K562 (cell line): ENCODE measurements around the gene CTBP2. TPM values are rescaled to one million over a fixed set of nuclear protein-coding genes. Genes with fewer than 3 reads are reported as not detected.
A peak's percentile ranks its signal among the peaks of the same experiment; 100 is the strongest.

Source experiments
- ATAC-seq: fragments of 200-7000 bp; cut with Tn5 transposase; 3 replicates; pipeline ENCODE4 v1.9.1; 2020; ENCODE audit warnings: moderate library complexity
- BruUV-seq: library from RNA; stranded (reverse); fragments of 400-500 nt; replicated peaks from 2 replicates; lab custom pipeline; 2021; lab: Mats Ljungman, UMichigan
- CTCF ChIA-PET: fragments of 300-600 bp; formaldehyde crosslinking; extraction: SDS; loops from one replicate; lab custom pipeline; 2021; ENCODE audit warnings: low intra/inter-chr PET ratio; lab: Yijun Ruan, JAX
- POLR2A ChIA-PET: fragments of 300-600, 350-650 bp; sonication (Branson Sonifier 250); formaldehyde crosslinking; extraction: SDS; loops from one replicate; lab custom pipeline; 2021; ENCODE audit warnings: antibody characterized with exemption, inconsistent platforms; lab: Yijun Ruan, JAX
- DNase-seq, 4 experiments: peaks; one replicate each; pipeline versions ENCODE4 v3.0.0 to v3.0.0-alpha.2; 2011 to 2018; ENCODE audit warnings: low spot score in 3 of 4, mixed read lengths in 3 of 4; ENCODE audit errors: extremely low read depth in 1 of 4
- FAIRE-seq: peaks from 2 replicates; lab custom pipeline; 2011; peaks lifted over from hg19 to GRCh38; lab: Jason Lieb, UNC
- H2AFZ ChIP-seq: 2 replicates; pipeline ENCODE4 v1.6.0; 2011; ENCODE audit warnings: low read depth, low read length, control low read depth, inconsistent platforms
- H3K27ac ChIP-seq: fragments of 200-600 bp; 3 replicates; pipeline ENCODE4 v1.8.0; 2011; ENCODE audit warnings: low read depth, mild to moderate bottlenecking, control low read depth, inconsistent platforms, low read length, moderate library complexity, mixed read lengths; ENCODE audit errors: extremely low read depth
- H3K27me3 ChIP-seq, 2 experiments: fragments of 300-600 bp in 1 of 2; 2 replicates in 1 of 2; 3 replicates in 1 of 2; pipeline versions ENCODE4 v1.6.0 to v1.8.0; 2011; ENCODE audit warnings: inconsistent platforms in 2 of 2, low read length in 2 of 2, mild to moderate bottlenecking in 1 of 2, mixed read lengths in 1 of 2, moderate library complexity in 1 of 2; ENCODE audit not compliant: control insufficient read depth in 2 of 2, insufficient read depth in 2 of 2
- H3K36me3 ChIP-seq: fragments of 300-600 bp; 3 replicates; pipeline ENCODE4 v1.8.0; 2011; ENCODE audit warnings: mild to moderate bottlenecking, low read length, inconsistent platforms; ENCODE audit not compliant: control insufficient read depth, insufficient read depth
- H3K4me1 ChIP-seq, 2 experiments: fragments of 200-600 bp in 1 of 2; replicated peaks in 1 of 2; 2 replicates in 1 of 2; 3 replicates in 1 of 2; pipeline versions ENCODE4 v1.5.1 to v1.8.0; 2011; ENCODE audit warnings: inconsistent platforms in 2 of 2, low read length in 2 of 2, mild to moderate bottlenecking in 1 of 2, mixed read lengths in 1 of 2, moderate library complexity in 1 of 2; ENCODE audit not compliant: control insufficient read depth in 2 of 2, insufficient read depth in 2 of 2
- H3K4me2 ChIP-seq: 2 replicates; pipeline ENCODE4 v1.6.1; 2011; ENCODE audit warnings: low read length, control low read depth, inconsistent platforms, mixed read lengths; ENCODE audit not compliant: insufficient read depth
- H3K4me3 ChIP-seq: fragments of 200-600 bp; sonication (generic), shearing (Covaris generic); 2 replicates; pipeline ENCODE4 v1.5.1; 2016; ENCODE audit warnings: control low read depth, inconsistent platforms
- H3K79me2 ChIP-seq: fragments of 200-600 bp; 3 replicates; pipeline ENCODE4 v1.8.0; 2011; ENCODE audit warnings: low read length, inconsistent platforms; ENCODE audit not compliant: control insufficient read depth, insufficient read depth
- H3K9ac ChIP-seq, 2 experiments: 2 replicates each; pipeline versions ENCODE4 v1.6.0 to v1.6.1; 2011; ENCODE audit warnings: low read depth in 2 of 2, low read length in 2 of 2, control low read depth in 1 of 2, inconsistent platforms in 1 of 2, mild to moderate bottlenecking in 1 of 2, mixed read lengths in 1 of 2; ENCODE audit not compliant: insufficient read depth in 1 of 2
- H3K9me1 ChIP-seq: one replicate; pipeline ENCODE4 v1.6.0; 2011; ENCODE audit warnings: inconsistent platforms, mild to moderate bottlenecking, low read length, moderate library complexity; ENCODE audit not compliant: control insufficient read depth, insufficient read depth
- H3K9me3 ChIP-seq: replicated peaks from 2 replicates; pipeline ENCODE4 v1.5.1; 2011; ENCODE audit warnings: low read depth, low read length, inconsistent platforms; ENCODE audit not compliant: control insufficient read depth, insufficient read depth
- H4K20me1 ChIP-seq: replicated peaks from 2 replicates; pipeline ENCODE4 v1.6.1; 2011; ENCODE audit warnings: low read length, inconsistent platforms, mixed read lengths; ENCODE audit not compliant: control insufficient read depth, insufficient read depth
- BCLAF1 ChIP-seq, 2 experiments: fragments of 450-650 bp in 1 of 2; IDR thresholded peaks; 2 replicates each; pipeline ENCODE4 v1.6.1; 2011 to 2017; ENCODE audit warnings: low read depth in 2 of 2, antibody characterized with exemption in 1 of 2, borderline replicate concordance in 1 of 2, low read length in 1 of 2, mild to moderate bottlenecking in 1 of 2, mixed read lengths in 1 of 2; ENCODE audit not compliant: control insufficient read depth in 1 of 2
- HMG20B ChIP-seq: fragments of 250-450 bp; sonication (Bioruptor Pico); IDR thresholded peaks from 2 replicates; pipeline ENCODE4 v1.5.0; 2021; ENCODE audit warnings: mild to moderate bottlenecking
- KLF1 ChIP-seq: fragments of 450-650 bp; IDR thresholded peaks from 2 replicates; pipeline ENCODE4 v1.6.1; 2016; ENCODE audit warnings: missing genetic modification characterization, missing compliant biosample characterization
- LCOR ChIP-seq: sonication (generic); formaldehyde crosslinking; IDR thresholded peaks from 2 replicates; pipeline ENCODE4 v1.8.0; 2022; ENCODE audit warnings: mild to moderate bottlenecking, missing genetic modification reagents
- MAZ ChIP-seq, 2 experiments: fragments of 450-650 bp in 1 of 2; sonication (generic) in 1 of 2; formaldehyde crosslinking; IDR thresholded peaks in 1 of 2; conservative IDR thresholded peaks in 1 of 2; 2 replicates each; pipeline versions ENCODE4 v1.4.0 to v1.5.0; 2020; ENCODE audit warnings: mild to moderate bottlenecking in 1 of 2, missing genetic modification reagents in 1 of 2
- NEUROD1 ChIP-seq: fragments of 150-350 bp; IDR thresholded peaks from 2 replicates; pipeline ENCODE4 v1.6.1; 2014; ENCODE audit warnings: borderline replicate concordance, low read length, low read depth; ENCODE audit not compliant: partially characterized antibody
- NFIX ChIP-seq: fragments of 250-450 bp; sonication (Bioruptor Pico); IDR thresholded peaks from 2 replicates; pipeline ENCODE4 v1.4.0; 2020; ENCODE audit warnings: low read depth, mild to moderate bottlenecking, moderate library complexity
- PYGO2 ChIP-seq: fragments of 450-650 bp; IDR thresholded peaks from 2 replicates; pipeline ENCODE4 v1.6.1; 2016; ENCODE audit warnings: mild to moderate bottlenecking, missing genetic modification characterization, moderate library complexity, missing compliant biosample characterization
- TFAP4 ChIP-seq: sonication (generic); formaldehyde crosslinking; IDR thresholded peaks from 2 replicates; pipeline ENCODE4 v1.8.0; 2022; ENCODE audit warnings: missing genetic modification reagents, mild to moderate bottlenecking, moderate library complexity, borderline replicate concordance
- ZBTB49 ChIP-seq: sonication (generic); formaldehyde crosslinking; IDR thresholded peaks from 2 replicates; pipeline ENCODE4 v1.8.0; 2022; ENCODE audit warnings: missing genetic modification reagents, mild to moderate bottlenecking, borderline replicate concordance
- ZNF717 ChIP-seq: fragments of 250-450 bp; sonication (Bioruptor Pico); IDR thresholded peaks from 2 replicates; pipeline ENCODE4 v1.5.0; 2021
- WGBS: fragments of 100-300 bp; shearing (Covaris generic); methylation state at CpG from one replicate; pipeline ENCODE4 v1.1.6; 2016; ENCODE audit warnings: low coverage, mixed read lengths; ENCODE audit not compliant: insufficient coverage; ENCODE audit errors: missing lambda C conversion rate; 5-methylcytosine and 5-hydroxymethylcytosine counted together
- in situ Hi-C: fragments of 300-500 bp; cut with MboI; formaldehyde crosslinking; loops from 4 replicates; pipeline ENCODE4 v1.15.0; 2018; ENCODE audit warnings: inconsistent platforms, mixed read lengths
- intact Hi-C: fragments of 100-400 bp; cut with micrococcal nuclease; formaldehyde crosslinking; loops from 2 replicates; pipeline ENCODE4 v1.14.2; 2022
- polyA plus RNA-seq, 8 experiments: library from polyadenylated mRNA; depleted of rRNA in 4 of 8; stranded (reverse) in 5 of 8; unstranded in 3 of 8; fragments of >200 nt; fragmentation: Nextera tagmentation in 2 of 8; fragmentation: Illumina TruSeq in 1 of 8; extraction: Ambion mirVana in 2 of 8; extraction: Trizol in 1 of 8; gene quantifications; 2 replicates each; pipeline versions ENCODE4 v1.2.1 to v1.2.3, GENCODE V29; 2011 to 2014; ENCODE audit warnings: inconsistent platforms in 1 of 8, missing spikeins in 1 of 8
- total RNA-seq, 7 experiments: library from RNA; depleted of rRNA in 6 of 7; stranded (reverse); fragments of >200 nt in 6 of 7; fragmentation: Illumina TruSeq in 2 of 7; extraction: Trizol in 2 of 7; gene quantifications; 2 replicates each; pipeline versions ENCODE4 v1.2.1 to v1.2.3, GENCODE V29; 2011 to 2021; ENCODE audit warnings: low replicate concordance in 1 of 7

CTBP2 gene
- total and polyA plus RNA-seq, 9 of the 15 experiments (the other 6 are each of a cell fraction or from before 2014, with no cell fraction given) = 1.3 to 8.8 (median 5.1) TPM

GRCh38 chr10:125060482-125060825 lies 99.9 kb downstream of the CTBP2 start:
- Histone ChIP-seq H3K4me3 (no peak overlapping the region), H3K9me3 (no peaks in the 10 kb centered on the region), H3K27ac (no peak overlapping the region), H3K79me2 (peaks cover 65% of the 10 kb centered on the region), H3K9ac (no peak overlapping the region), H3K36me3 (peaks cover 24% of the 10 kb centered on the region; the same call in 2 of the 3 replicates), H3K4me1 (peaks cover 12 to 25% of the 10 kb centered on the region in 2 experiments), H3K9me1 (peaks cover 5% of the 10 kb centered on the region), H4K20me1 (peaks cover 19% of the 10 kb centered on the region), H2AFZ (no peak overlapping the region), H3K27me3 (no peaks in the 10 kb centered on the region), H3K4me2 (no peak overlapping the region)
- in situ Hi-C loops (no loop called here), intact Hi-C loops (no loop called here)
- FAIRE-seq = no peak
- CTCF ChIA-PET = no interaction called here
- POLR2A ChIA-PET = interaction anchor here (0.6 kb wide), 1 partner anchor 141 kb away, joined by 3 read pairs; no protein-coding TSS in a partner anchor
- peak in 3 of 4 experiments; percentile 0 to 1 (median 1) for DNase-seq
- no TSS peak for BruUV-seq
- no peak for ATAC-seq
- WGBS = 95% methylated on average over 5 of the region's 9 CpGs
- no peak for TF ChIP-seq BCLAF1 (IDR thresholded peaks at IDR 0.05; ENCODE audit: borderline replicate concordance in 1 of 2, control insufficient read depth in 1 of 2, low read depth in 2 of 2, low read length in 1 of 2)
- TF ChIP-seq NEUROD1 = no peak
- TF ChIP-seq ZBTB49 (CRISPR knock-in tag) = no peak
- no peak for TF ChIP-seq LCOR (CRISPR knock-in tag)
- TF ChIP-seq MAZ (CRISPR knock-in tag; conservative IDR thresholded peaks at IDR 0.05 in 1 of 2, IDR thresholded peaks at IDR 0.05 in 1 of 2) = no peak
- no peak for TF ChIP-seq HMG20B (CRISPR knock-in tag)
- TF ChIP-seq TFAP4 (CRISPR knock-in tag) = no peak
- no peak for TF ChIP-seq PYGO2
- no peak for TF ChIP-seq ZNF717 (CRISPR knock-in tag)
- TF ChIP-seq NFIX (CRISPR knock-in tag) = no peak
- TF ChIP-seq KLF1 (tag) = no peak
